Esophagus muscularis mucosa (tissue), 4 donors: ENCODE measurements around the gene SREBF2.

Experiments used
- CTCF ChIP-seq, 3 experiments: fragments of 200-600 bp in 2 of 3; fragments of 450-650 bp in 1 of 3; sonication (generic) in 2 of 3; IDR thresholded peaks; one replicate each; pipeline ENCODE4 v1.5.1; 2017 to 2019; ENCODE audit warnings: antibody characterized with exemption in 3 of 3, mild to moderate bottlenecking in 2 of 3, moderate library complexity in 1 of 3
- EP300 ChIP-seq: sonication (generic); formaldehyde crosslinking; IDR thresholded peaks from one replicate; pipeline ENCODE4 v1.6.1; 2017; ENCODE audit warnings: antibody characterized with exemption
- POLR2A ChIP-seq: fragments of 450-650 bp; IDR thresholded peaks from one replicate; pipeline ENCODE4 v1.6.1; 2017; ENCODE audit warnings: antibody characterized with exemption, moderate library complexity, mild to moderate bottlenecking, low read depth
- POLR2AphosphoS5 ChIP-seq, 2 donors: sonication (generic); formaldehyde crosslinking; IDR thresholded peaks; one replicate each; pipeline ENCODE4 v1.6.1; 2017; ENCODE audit warnings: antibody characterized with exemption in 2 of 2

- TF ChIP-seq CTCF (IDR thresholded peaks at IDR 0.05) (no peak), POLR2A (no peak), EP300 (no peak), POLR2AphosphoS5 (IDR thresholded peaks at IDR 0.05) (no peak)
Measured at GRCh38 chr22:41819257-41819656, 13.6 kb upstream of the SREBF2 start.
